ENCODE measurements around the gene OR51Q1. TPM values are rescaled to one million over a fixed set of nuclear protein-coding genes. Genes with fewer than 3 reads are reported as not detected.

OR51Q1 gene
- total RNA-seq, 1 experiment from 2014 or later, result not detected

GRCh38 chr11:5449023-5449422 lies 27.1 kb downstream of the OR51Q1 start, which contains the start of gene OR51I2:
TSS of gene OR51I2 (plus strand) at chr11:5449323. CDS start at chr11:5453489, 4,166 bp downstream.
- POLR2A ChIA-PET (ENCODE audit: unreplicated experiment), result interaction anchor here (0.6 kb wide), 1 partner anchor 323 kb away, joined by 4 read pairs; no protein-coding TSS in a partner anchor
- H3K4me2 ChIP-seq (ENCODE audit: low read length), result no peak within 1 kb of the TSS
- no peaks in the 10 kb centered on the region for H3K9me3 ChIP-seq (ENCODE audit: low read length)
- H3K4me1 ChIP-seq (ENCODE audit: insufficient read depth, low read length), result no peaks in the 10 kb centered on the region
- intact Hi-C loops (cut with micrococcal nuclease), result no loop called here
- H3F3A ChIP-seq (ENCODE audit: low read length, unreplicated experiment), result no peaks in the 10 kb centered on the region
- H3K36me3 ChIP-seq (ENCODE audit: low read depth, low read length), result no peaks in the 10 kb centered on the region
- no peak within 1 kb of the TSS for H3K4me3 ChIP-seq (ENCODE audit: low read length)
- H4K20me1 ChIP-seq (ENCODE audit: low read length), result no peaks in the 10 kb centered on the region
- no peaks in the 10 kb centered on the region for H3K9me2 ChIP-seq (replicated peaks; ENCODE audit: low read length)
- BruUV-seq (replicated peaks), result no TSS peak
- TF ChIP-seq EZH2 (IDR thresholded peaks at IDR 0.05; ENCODE audit: low read length, unreplicated experiment) (no peak), EZH2phosphoT487 (IDR thresholded peaks at IDR 0.05; ENCODE audit: borderline replicate concordance, low read length) (no peak)
- TF ChIP-seq, protein P1, sequence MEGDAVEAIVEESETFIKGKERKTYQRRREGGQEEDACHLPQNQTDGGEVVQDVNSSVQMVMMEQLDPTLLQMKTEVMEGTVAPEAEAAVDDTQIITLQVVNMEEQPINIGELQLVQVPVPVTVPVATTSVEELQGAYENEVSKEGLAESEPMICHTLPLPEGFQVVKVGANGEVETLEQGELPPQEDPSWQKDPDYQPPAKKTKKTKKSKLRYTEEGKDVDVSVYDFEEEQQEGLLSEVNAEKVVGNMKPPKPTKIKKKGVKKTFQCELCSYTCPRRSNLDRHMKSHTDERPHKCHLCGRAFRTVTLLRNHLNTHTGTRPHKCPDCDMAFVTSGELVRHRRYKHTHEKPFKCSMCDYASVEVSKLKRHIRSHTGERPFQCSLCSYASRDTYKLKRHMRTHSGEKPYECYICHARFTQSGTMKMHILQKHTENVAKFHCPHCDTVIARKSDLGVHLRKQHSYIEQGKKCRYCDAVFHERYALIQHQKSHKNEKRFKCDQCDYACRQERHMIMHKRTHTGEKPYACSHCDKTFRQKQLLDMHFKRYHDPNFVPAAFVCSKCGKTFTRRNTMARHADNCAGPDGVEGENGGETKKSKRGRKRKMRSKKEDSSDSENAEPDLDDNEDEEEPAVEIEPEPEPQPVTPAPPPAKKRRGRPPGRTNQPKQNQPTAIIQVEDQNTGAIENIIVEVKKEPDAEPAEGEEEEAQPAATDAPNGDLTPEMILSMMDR (conservative IDR thresholded peaks at IDR 0.05; ENCODE audit: low read depth, low read length), result no peak
- ATAC-seq, result no peak
- H3K27ac ChIP-seq (ENCODE audit: low read length), result no peak within 1 kb of the TSS
- H3K79me2 ChIP-seq (ENCODE audit: low read length), result no peaks in the 10 kb centered on the region
- peaks cover 31% of the 10 kb centered on the region for H3K27me3 ChIP-seq (ENCODE audit: low read length)
- H3K9ac ChIP-seq (ENCODE audit: low read length), result no peak within 1 kb of the TSS
- no peak for DNase-seq
- CTCF ChIA-PET, result no interaction called here
- no peak within 1 kb of the TSS for H2AFZ ChIP-seq (ENCODE audit: low read length)

GRCh38 chr11:5449432-5449831 lies 27.5 kb downstream of the OR51Q1 start:
- H3K27me3 ChIP-seq (ENCODE audit: low read length), result peaks cover 34% of the 10 kb centered on the region
- no peak overlapping the region for H3K4me2 ChIP-seq (ENCODE audit: low read length)
- no peak overlapping the region for H3K4me3 ChIP-seq (ENCODE audit: low read length)
- no TSS peak for BruUV-seq (replicated peaks)
- H3K79me2 ChIP-seq (ENCODE audit: low read length), result no peaks in the 10 kb centered on the region
- CTCF ChIA-PET, result no interaction called here
- TF ChIP-seq EZH2phosphoT487 (IDR thresholded peaks at IDR 0.05; ENCODE audit: borderline replicate concordance, low read length) (no peak), EZH2 (IDR thresholded peaks at IDR 0.05; ENCODE audit: low read length, unreplicated experiment) (no peak)
- TF ChIP-seq, protein P1 (conservative IDR thresholded peaks at IDR 0.05; ENCODE audit: low read depth, low read length), result no peak
- no peaks in the 10 kb centered on the region for H3K4me1 ChIP-seq (ENCODE audit: insufficient read depth, low read length)
- no peaks in the 10 kb centered on the region for H3K36me3 ChIP-seq (ENCODE audit: low read depth, low read length)
- DNase-seq (no peak), ATAC-seq (no peak)
- H4K20me1 ChIP-seq (ENCODE audit: low read length), result no peaks in the 10 kb centered on the region
- H2AFZ ChIP-seq (ENCODE audit: low read length), result no peak overlapping the region
- H3K9me3 ChIP-seq (ENCODE audit: low read length), result no peaks in the 10 kb centered on the region
- H3K9me2 ChIP-seq (replicated peaks; ENCODE audit: low read length), result no peaks in the 10 kb centered on the region
- POLR2A ChIA-PET (ENCODE audit: unreplicated experiment), result no interaction called here
- H3K27ac ChIP-seq (ENCODE audit: low read length), result no peak overlapping the region
- no peaks in the 10 kb centered on the region for H3F3A ChIP-seq (ENCODE audit: low read length, unreplicated experiment)
- intact Hi-C loops (cut with micrococcal nuclease), result no loop called here
- H3K9ac ChIP-seq (ENCODE audit: low read length), result no peak overlapping the region

- no peaks in the 10 kb centered on the region for H3K4me1 ChIP-seq (ENCODE audit: insufficient read depth, low read length)
Measured at GRCh38 chr11:5460983-5461621, 39.2 kb downstream of the OR51Q1 start.

More at GRCh38 chr11:5460983-5461621, 39.2 kb downstream of the OR51Q1 start:
- no TSS peak for BruUV-seq (replicated peaks)
- ChIA-PET CTCF (no interaction called here), POLR2A (ENCODE audit: unreplicated experiment) (no interaction called here)
- H3K9ac ChIP-seq (ENCODE audit: low read length), result no peak overlapping the region
- no peaks in the 10 kb centered on the region for H3K79me2 ChIP-seq (ENCODE audit: low read length)
- no peaks in the 10 kb centered on the region for H3K36me3 ChIP-seq (ENCODE audit: low read depth, low read length)
- H3F3A ChIP-seq (ENCODE audit: low read length, unreplicated experiment), result no peaks in the 10 kb centered on the region
- no peaks in the 10 kb centered on the region for H3K9me3 ChIP-seq (ENCODE audit: low read length)
- H4K20me1 ChIP-seq (ENCODE audit: low read length), result no peaks in the 10 kb centered on the region
- ATAC-seq (no peak), DNase-seq (no peak)
- no peak overlapping the region for H2AFZ ChIP-seq (ENCODE audit: low read length)
- intact Hi-C loops (cut with micrococcal nuclease), result no loop called here
- no peak overlapping the region for H3K4me2 ChIP-seq (ENCODE audit: low read length)
- H3K9me2 ChIP-seq (replicated peaks; ENCODE audit: low read length), result no peaks in the 10 kb centered on the region
- no peaks in the 10 kb centered on the region for H3K27me3 ChIP-seq (ENCODE audit: low read length)
- H3K27ac ChIP-seq (ENCODE audit: low read length), result no peak overlapping the region
- H3K4me3 ChIP-seq (ENCODE audit: low read length), result no peak overlapping the region
- no peak for TF ChIP-seq EZH2phosphoT487 (IDR thresholded peaks at IDR 0.05; ENCODE audit: borderline replicate concordance, low read length)
- no peak for TF ChIP-seq EZH2 (IDR thresholded peaks at IDR 0.05; ENCODE audit: low read length, unreplicated experiment)
- TF ChIP-seq, protein P1 (conservative IDR thresholded peaks at IDR 0.05; ENCODE audit: low read depth, low read length), result no peak
